Mucosa of descending colon (tissue), 3 donors: ENCODE results near the gene PGAM4. TPM values are rescaled to one million over a fixed set of nuclear protein-coding genes. Genes with fewer than 3 reads are reported as not detected.
A peak's percentile ranks its signal among the peaks of the same experiment; 100 is the strongest.

Experiments
- ATAC-seq: fragments of 200-7000 bp; cut with Tn5 transposase; one replicate; pipeline ENCODE4 v1.9.1; 2020; ENCODE audit warnings: mild to moderate bottlenecking, moderate library complexity
- DNase-seq, 3 donors: peaks; one replicate each; pipeline ENCODE4 v3.0.0-alpha.2; 2020
- H3K36me3 ChIP-seq: fragments of 200-600 bp; one replicate; pipeline ENCODE4 v1.8.0; 2021; ENCODE audit warnings: low read depth, mild to moderate bottlenecking
- H3K4me1 ChIP-seq: fragments of 200-600 bp; one replicate; pipeline ENCODE4 v1.8.0; 2021; ENCODE audit warnings: low read depth, mild to moderate bottlenecking
- H3K4me3 ChIP-seq: fragments of 200-600 bp; one replicate; pipeline ENCODE4 v1.8.0; 2021; ENCODE audit warnings: mild to moderate bottlenecking
- H3K9me3 ChIP-seq: fragments of 200-600 bp; one replicate; pipeline ENCODE4 v1.8.0; 2021; ENCODE audit warnings: mild to moderate bottlenecking
- intact Hi-C, 2 donors: fragments of 100-400 bp; cut with DNase I in 1 of 2; cut with micrococcal nuclease in 1 of 2; formaldehyde crosslinking; loops; one replicate each; pipeline versions ENCODE4 v1.11.0 to v1.11.1; 2022; cut with DNase I, micrococcal nuclease
- total RNA-seq, 3 donors: library from RNA; stranded (reverse); fragmentation: NEBNext Ultra II Directional in 2 of 3; extraction: Animal tissue kit (Norgen Biotek cat#: 25700) in 2 of 3; gene quantifications; one replicate each; pipeline versions ENCODE4 v1.2.1 to v1.2.4, GENCODE V29; 2021 to 2023
- TF ChIP-seq, protein P1 (sequence below): fragments of 200-600 bp; IDR thresholded peaks from one replicate; pipeline ENCODE4 v1.8.0; 2022; ENCODE audit warnings: antibody characterized with exemption, mild to moderate bottlenecking
- donor health status: DM: no; HTN: no; CAD: no; lungs with moderate emphysema.
- donor health status: DM: no; HTN: no; CAD: no.
- donor health status: DM: no; HTN: yes; CAD: no.

The PGAM4 gene
- total RNA-seq, 3 donors from 2014 or later = not detected

DNA sequence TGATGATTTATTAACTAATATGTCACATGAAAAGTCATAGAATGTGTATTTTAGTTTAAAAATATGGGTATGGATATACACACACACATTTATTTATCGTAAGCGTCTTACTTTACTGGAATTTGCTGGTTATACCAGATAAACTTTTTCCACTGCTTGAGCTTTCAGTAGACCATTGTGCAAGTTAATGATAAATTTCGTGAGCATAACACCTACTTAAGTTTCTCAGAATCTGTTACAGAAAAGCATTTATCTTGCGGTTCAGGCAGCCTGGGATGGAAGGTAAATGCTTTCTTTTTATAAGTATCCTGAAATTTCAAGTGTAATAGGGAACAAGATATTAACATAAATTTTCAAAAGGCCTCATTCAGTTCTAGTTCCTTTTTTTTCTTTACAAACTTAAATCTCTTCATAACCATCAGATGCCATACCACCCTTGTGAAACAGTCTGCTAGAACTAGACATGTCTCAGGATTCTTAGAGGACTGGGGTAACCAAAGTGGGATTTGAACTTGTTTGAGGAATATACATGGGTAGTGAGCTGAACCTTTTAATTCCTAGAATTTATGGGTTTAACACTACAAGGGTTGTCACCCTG is 31.3 kb downstream of the PGAM4 start:
- Histone ChIP-seq H3K4me1 (peaks cover 6% of the 10 kb centered on the region), H3K4me3 (no peak overlapping the region), H3K9me3 (no peaks in the 10 kb centered on the region), H3K36me3 (no peaks in the 10 kb centered on the region)
- ATAC-seq = no peak
- intact Hi-C loops = no loop called here
- no peak for DNase-seq
- TF ChIP-seq, protein P1, sequence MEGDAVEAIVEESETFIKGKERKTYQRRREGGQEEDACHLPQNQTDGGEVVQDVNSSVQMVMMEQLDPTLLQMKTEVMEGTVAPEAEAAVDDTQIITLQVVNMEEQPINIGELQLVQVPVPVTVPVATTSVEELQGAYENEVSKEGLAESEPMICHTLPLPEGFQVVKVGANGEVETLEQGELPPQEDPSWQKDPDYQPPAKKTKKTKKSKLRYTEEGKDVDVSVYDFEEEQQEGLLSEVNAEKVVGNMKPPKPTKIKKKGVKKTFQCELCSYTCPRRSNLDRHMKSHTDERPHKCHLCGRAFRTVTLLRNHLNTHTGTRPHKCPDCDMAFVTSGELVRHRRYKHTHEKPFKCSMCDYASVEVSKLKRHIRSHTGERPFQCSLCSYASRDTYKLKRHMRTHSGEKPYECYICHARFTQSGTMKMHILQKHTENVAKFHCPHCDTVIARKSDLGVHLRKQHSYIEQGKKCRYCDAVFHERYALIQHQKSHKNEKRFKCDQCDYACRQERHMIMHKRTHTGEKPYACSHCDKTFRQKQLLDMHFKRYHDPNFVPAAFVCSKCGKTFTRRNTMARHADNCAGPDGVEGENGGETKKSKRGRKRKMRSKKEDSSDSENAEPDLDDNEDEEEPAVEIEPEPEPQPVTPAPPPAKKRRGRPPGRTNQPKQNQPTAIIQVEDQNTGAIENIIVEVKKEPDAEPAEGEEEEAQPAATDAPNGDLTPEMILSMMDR = no peak

DNA sequence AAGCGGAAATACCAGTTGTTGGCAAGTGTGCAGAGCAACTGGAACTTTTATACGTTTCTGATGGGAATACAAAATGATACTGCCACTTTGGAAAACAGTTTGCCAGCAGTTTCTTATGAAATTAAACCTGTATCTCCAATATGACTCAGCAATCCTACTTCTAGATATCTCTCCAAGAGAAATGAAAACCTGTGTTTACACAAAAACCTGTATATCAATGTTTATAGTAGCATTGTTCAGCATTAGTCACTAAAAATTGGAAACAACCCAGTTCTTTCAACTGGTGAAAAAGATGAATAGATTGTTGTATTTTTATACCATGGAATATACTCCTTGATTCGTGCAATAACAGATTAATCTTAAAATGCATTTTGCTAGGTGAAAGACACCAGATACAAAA is 32.1 kb downstream of the PGAM4 start:
- Histone ChIP-seq H3K36me3 (no peaks in the 10 kb centered on the region), H3K4me3 (no peak overlapping the region), H3K4me1 (no peaks in the 10 kb centered on the region), H3K9me3 (no peaks in the 10 kb centered on the region)
- ATAC-seq (peak; percentile 72), DNase-seq (no peak)
- intact Hi-C loops = no loop called here
- TF ChIP-seq, protein P1 = no peak

DNA sequence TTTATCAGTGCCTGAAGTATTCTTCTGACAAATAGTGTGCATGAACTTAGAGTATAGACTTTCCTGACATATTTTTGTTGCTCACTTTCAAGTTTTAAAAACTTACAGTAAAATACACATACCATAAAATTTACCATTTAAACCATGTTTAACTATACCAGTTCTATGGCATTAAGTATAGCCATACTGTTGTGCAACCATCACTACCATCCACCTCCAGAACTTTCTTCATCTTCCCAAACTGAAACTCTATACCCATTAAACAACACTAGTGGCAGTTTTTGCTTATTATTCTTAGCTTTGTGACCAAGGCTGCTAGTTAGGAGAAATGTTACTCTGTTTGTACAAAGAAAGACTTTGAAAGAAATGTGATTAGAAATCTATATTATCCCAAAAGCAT is 33.1 kb downstream of the PGAM4 start:
- Histone ChIP-seq H3K9me3 (no peaks in the 10 kb centered on the region), H3K4me1 (no peaks in the 10 kb centered on the region), H3K4me3 (no peak overlapping the region), H3K36me3 (no peaks in the 10 kb centered on the region)
- DNase-seq = no peak
- intact Hi-C loops = no loop called here
- TF ChIP-seq, protein P1 = no peak
- no peak for ATAC-seq

DNA sequence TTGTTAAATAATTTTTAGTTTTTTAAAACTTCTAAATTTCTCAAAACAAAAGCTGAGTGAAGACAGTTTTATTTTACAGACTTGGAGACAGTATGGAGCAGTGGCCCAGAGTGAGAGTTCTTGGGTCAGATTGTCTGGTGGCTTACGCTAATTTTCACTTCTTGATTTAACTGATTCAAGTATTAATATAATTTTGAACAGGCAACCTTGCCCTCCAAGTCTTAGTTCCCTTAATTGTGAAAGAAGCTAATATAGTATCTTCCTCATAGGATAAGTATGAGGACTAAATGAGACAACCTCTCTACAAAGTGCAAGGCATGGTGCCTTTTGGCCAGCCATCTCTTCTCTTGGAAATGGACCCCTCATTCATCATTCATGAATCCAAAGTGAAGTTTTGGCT is 33.6 kb downstream of the PGAM4 start:
- Histone ChIP-seq H3K9me3 (no peaks in the 10 kb centered on the region), H3K4me3 (no peak overlapping the region), H3K4me1 (no peaks in the 10 kb centered on the region), H3K36me3 (no peaks in the 10 kb centered on the region)
- no peak for ATAC-seq
- intact Hi-C loops = no loop called here
- DNase-seq = no peak
- TF ChIP-seq, protein P1 = no peak

DNA sequence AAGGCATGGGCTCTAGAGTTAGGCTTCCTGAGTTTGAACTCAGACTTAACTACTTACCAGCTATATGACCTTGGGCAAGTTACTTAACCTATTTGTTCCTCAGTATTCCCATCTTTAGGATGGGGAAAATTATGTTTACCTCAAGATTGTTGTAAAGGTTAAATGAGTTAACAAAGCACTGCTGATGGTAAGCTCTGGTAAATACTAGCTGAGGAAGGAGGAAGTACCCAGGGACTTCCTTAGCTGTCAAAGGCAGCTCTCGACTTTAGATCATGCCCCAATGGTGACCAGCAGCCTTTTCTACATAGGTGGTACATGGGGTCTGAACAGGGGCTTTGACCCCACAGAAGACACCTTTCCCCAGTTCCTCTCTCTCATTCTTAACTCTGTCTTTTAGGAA is 38.9 kb downstream of the PGAM4 start:
- Histone ChIP-seq H3K9me3 (no peaks in the 10 kb centered on the region), H3K4me1 (peaks cover 4% of the 10 kb centered on the region), H3K4me3 (no peak overlapping the region), H3K36me3 (no peaks in the 10 kb centered on the region)
- DNase-seq = no peak
- intact Hi-C loops = no loop called here
- no peak for ATAC-seq
- TF ChIP-seq, protein P1 = no peak

DNA sequence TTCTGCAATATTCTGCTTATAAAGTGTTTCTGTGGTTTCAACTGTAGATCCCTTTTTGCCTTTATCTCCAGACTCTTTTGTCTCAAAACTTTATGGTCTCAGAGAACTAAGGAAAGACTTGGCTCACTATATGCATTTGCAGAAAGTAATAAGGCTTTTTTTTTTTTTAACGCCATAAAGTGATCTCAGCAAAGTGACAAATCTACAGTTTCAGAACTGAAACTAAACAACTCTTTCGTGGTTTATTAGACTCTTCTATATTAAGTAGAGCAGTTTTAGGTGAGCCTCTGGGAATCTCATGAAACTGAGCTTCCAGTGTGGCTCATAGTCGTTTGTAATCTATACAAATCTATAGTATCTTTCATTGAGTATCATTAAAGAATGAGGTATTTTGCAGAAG is 43.7 kb downstream of the PGAM4 start:
- H3K36me3 ChIP-seq = no peaks in the 10 kb centered on the region
- intact Hi-C loops = no loop called here

More for the DNA sequence above, 43.7 kb downstream of the PGAM4 start:
- TF ChIP-seq, protein P1 = no peak
- peak; percentile 23 for ATAC-seq
- Histone ChIP-seq H3K9me3 (no peaks in the 10 kb centered on the region), H3K4me3 (no peak overlapping the region), H3K4me1 (peaks cover 4% of the 10 kb centered on the region)
- DNase-seq = no peak
